Activated naive CD8-positive, alpha-beta T cell treated with anti-CD3 and anti-CD28 coated beads, Interleukin-2, amount 10 ng/mL, durations not matched to agents 7 days and 5 days (primary cell): ENCODE results near the gene MFAP4. TPM values are rescaled to one million over a fixed set of nuclear protein-coding genes. Genes with fewer than 3 reads are reported as not detected.

Experiments
- ATAC-seq: fragments of 150-1000 bp; cut with Tn5 transposase; one replicate; pipeline ENCODE4 v1.10.0; 2021; ENCODE audit warnings: low read depth, moderate library complexity
- POLR2A ChIA-PET: fragments of 350-600 bp; sonication (Branson Sonifier 250); formaldehyde crosslinking; loops from one replicate; lab custom pipeline; 2021; ENCODE audit warnings: antibody characterized with exemption; lab: Charles Lee
- DNase-seq: peaks from one replicate; pipeline ENCODE4 v3.0.0; 2021
- H3K27ac Mint-ChIP-seq: one replicate; pipeline ENCODE4 v1.8.0; 2022; ENCODE audit warnings: mild to moderate bottlenecking, mixed read lengths
- H3K27me3 Mint-ChIP-seq: one replicate; pipeline ENCODE4 v1.8.0; 2022; ENCODE audit warnings: mild to moderate bottlenecking, moderate library complexity, mixed read lengths
- H3K36me3 Mint-ChIP-seq: one replicate; pipeline ENCODE4 v1.8.0; 2021; ENCODE audit warnings: mild to moderate bottlenecking, mixed read lengths
- H3K4me1 Mint-ChIP-seq: one replicate; pipeline ENCODE4 v1.8.0; 2021; ENCODE audit warnings: mixed read lengths
- H3K4me3 Mint-ChIP-seq: one replicate; pipeline ENCODE4 v1.8.0; 2022; ENCODE audit warnings: mild to moderate bottlenecking, moderate library complexity, mixed read lengths
- H3K9me3 Mint-ChIP-seq: one replicate; pipeline ENCODE4 v1.8.0; 2021; ENCODE audit warnings: mixed read lengths
- total RNA-seq, 2 experiments: library from RNA; stranded (reverse); gene quantifications; one replicate each; pipeline ENCODE4 v1.2.3, GENCODE V29; 2021

Gene MFAP4
- not detected for total RNA-seq

DNA sequence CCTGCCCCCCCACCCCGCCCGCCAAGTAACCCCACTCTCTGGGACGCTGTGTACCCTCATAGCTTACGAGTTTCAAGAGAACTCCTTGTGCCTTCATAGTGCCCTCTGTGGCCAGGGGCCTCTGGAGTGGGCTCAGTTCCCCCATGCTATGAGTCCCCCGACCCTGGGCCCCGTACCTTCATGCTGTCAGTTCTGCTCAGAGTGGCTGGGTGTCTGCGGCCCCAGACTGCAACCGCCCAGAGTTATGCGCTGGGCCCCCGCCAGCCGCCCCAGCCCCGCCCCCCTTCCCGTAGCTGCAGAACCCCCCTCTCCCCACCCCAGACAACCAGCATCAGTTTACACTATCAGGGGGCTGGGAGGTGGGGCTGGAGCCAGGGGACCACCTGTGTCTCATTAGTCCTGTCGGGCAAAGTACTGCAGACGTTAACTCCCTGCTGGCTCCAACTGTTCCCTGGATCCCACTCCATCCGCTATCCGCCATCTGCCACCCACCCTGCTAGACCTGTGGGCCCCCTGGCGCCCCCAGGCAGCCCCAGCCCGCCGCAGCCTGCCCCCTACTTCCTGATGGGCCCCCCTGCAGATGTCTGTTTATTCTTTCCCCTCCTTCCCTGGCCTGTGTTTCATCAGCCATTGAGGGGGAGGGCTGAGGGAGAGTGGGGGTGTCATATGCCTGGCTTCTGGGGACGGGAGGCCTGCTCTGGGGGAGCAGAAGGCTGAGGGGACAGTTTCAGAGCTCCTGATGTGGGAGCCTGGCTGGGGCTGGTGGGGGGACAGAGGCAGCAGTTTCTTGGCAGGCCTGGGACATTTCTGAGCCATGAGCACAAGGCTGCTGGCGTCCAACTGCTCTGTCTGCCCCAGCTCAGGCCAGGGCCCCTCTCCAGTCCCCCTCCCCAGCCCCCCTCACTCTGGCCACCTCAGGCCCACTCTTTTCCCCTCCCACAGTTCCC, at the start of gene MFAP4:
Gene MFAP4 (minus strand): TSS at position 217 of the 947 bp plus-strand sequence. CDS start 35 bp downstream, at position 182.
- DNase-seq: no peak
- Mint-ChIP-seq H3K4me3 (peak within 1 kb of the TSS; percentile 5), H3K4me1 (peaks cover 7% of the 10 kb centered on the region), H3K27me3 (peaks cover 13% of the 10 kb centered on the region), H3K9me3 (no peaks in the 10 kb centered on the region), H3K36me3 (peaks cover 8% of the 10 kb centered on the region), H3K27ac (no peak within 1 kb of the TSS)
- no peak for ATAC-seq
- POLR2A ChIA-PET: no interaction called here

- Mint-ChIP-seq H3K4me3 (no peak overlapping the region), H3K9me3 (no peaks in the 10 kb centered on the region), H3K27me3 (peaks cover 21% of the 10 kb centered on the region), H3K36me3 (no peaks in the 10 kb centered on the region), H3K27ac (no peak overlapping the region), H3K4me1 (no peaks in the 10 kb centered on the region)
- DNase-seq (no peak), ATAC-seq (no peak)
- POLR2A ChIA-PET: no interaction called here
Measured at GRCh38 chr17:19433727-19434340, 46.8 kb upstream of the MFAP4 start.

- Mint-ChIP-seq H3K27me3 (peaks cover 17% of the 10 kb centered on the region), H3K4me3 (no peak overlapping the region), H3K27ac (no peak overlapping the region), H3K36me3 (no peaks in the 10 kb centered on the region), H3K9me3 (no peaks in the 10 kb centered on the region), H3K4me1 (no peaks in the 10 kb centered on the region)
- ATAC-seq: no peak
- POLR2A ChIA-PET: no interaction called here
- DNase-seq: no peak
Measured at GRCh38 chr17:19433255-19433654, 46.3 kb upstream of the MFAP4 start.

DNA sequence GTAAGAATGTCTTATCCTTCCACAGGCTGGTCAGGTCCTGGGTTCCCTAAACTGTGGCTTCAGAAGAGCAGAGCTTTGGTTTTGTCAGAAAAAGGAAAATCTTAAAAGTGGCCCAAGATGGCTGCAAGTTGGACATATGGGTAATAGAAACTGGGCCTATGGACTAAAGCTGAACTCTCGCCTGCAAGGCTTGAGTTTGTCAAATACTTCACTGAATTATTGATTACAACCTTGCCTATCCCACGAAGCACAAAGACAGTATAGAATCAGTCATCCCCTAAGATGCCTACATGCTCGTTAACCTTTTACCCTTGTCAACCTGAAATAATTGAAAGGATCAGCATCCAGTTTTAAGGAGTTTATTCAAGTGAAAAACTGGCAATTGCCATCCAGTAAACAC, 44.7 kb upstream of the MFAP4 start:
- POLR2A ChIA-PET: no interaction called here
- Mint-ChIP-seq H3K27me3 (peaks cover 16% of the 10 kb centered on the region), H3K4me1 (no peaks in the 10 kb centered on the region), H3K9me3 (no peaks in the 10 kb centered on the region), H3K36me3 (no peaks in the 10 kb centered on the region), H3K27ac (no peak overlapping the region), H3K4me3 (no peak overlapping the region)
- ATAC-seq (no peak), DNase-seq (no peak)

GRCh38 chr17:19426631-19427030, 39.6 kb upstream of the MFAP4 start:
- POLR2A ChIA-PET: no interaction called here
- no peaks in the 10 kb centered on the region for H3K9me3 Mint-ChIP-seq
- H3K27ac Mint-ChIP-seq: no peak overlapping the region
- H3K36me3 Mint-ChIP-seq: peaks cover 1% of the 10 kb centered on the region
- peaks cover 17% of the 10 kb centered on the region for H3K27me3 Mint-ChIP-seq
- DNase-seq (no peak), ATAC-seq (no peak)
- H3K4me3 Mint-ChIP-seq: no peak overlapping the region
- H3K4me1 Mint-ChIP-seq: no peaks in the 10 kb centered on the region

DNA sequence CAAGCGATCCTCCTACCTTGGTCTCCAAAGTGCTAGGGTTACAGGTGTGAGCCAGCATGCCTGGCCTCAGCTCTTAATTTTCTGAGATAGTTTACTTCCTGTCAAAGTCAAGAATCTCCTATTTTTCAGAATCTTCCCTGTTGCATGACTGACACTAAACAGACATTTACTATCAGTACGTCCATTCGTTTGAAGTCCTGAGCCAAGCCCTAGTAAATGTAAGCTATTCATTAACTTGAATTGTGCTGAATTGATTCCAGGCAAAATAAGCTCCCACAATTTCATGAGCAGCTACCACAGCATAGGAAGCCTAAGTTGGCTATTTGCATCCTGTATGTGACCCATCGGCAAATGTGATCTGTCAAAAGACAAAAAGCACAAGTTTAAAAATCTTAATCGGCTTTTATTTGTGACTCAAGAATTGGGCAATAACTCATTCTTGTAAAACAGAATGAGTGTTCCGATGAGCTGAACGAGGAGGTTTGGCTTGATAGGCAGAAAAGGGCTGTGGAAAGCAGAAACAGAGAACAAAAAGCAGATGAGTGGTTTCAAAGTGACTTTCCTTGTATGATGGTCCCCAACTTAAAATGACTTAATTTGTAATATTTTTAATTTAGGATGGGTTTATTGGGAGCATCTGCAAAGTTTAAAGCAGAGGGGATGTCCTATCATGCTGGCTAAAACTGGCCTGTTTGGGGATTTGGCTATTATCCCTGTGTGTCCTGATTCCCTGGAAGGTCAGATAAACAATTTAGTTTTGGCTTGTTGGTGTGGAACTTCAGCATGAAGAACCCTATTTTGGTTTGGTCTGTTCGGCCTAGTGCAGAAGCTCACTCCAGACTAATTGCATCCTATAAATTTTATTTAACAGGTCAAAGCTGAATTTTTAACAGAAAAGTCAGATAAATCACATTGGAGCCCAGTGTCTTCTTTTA, 38.2 kb upstream of the MFAP4 start:
- DNase-seq (no peak), ATAC-seq (no peak)
- H3K36me3 Mint-ChIP-seq: peaks cover 1% of the 10 kb centered on the region
- POLR2A ChIA-PET: no interaction called here
- no peaks in the 10 kb centered on the region for H3K4me1 Mint-ChIP-seq
- no peak overlapping the region for H3K27ac Mint-ChIP-seq
- no peaks in the 10 kb centered on the region for H3K9me3 Mint-ChIP-seq
- H3K4me3 Mint-ChIP-seq: no peak overlapping the region
- peaks cover 13% of the 10 kb centered on the region for H3K27me3 Mint-ChIP-seq

GRCh38 chr17:19421926-19422325, 34.9 kb upstream of the MFAP4 start:
- no peak for ATAC-seq
- Mint-ChIP-seq H3K27me3 (peaks cover 11% of the 10 kb centered on the region), H3K36me3 (peaks cover 1% of the 10 kb centered on the region), H3K27ac (no peak overlapping the region), H3K9me3 (no peaks in the 10 kb centered on the region), H3K4me3 (no peak overlapping the region), H3K4me1 (peaks cover 3% of the 10 kb centered on the region)
- POLR2A ChIA-PET: no interaction called here
- no peak for DNase-seq

GRCh38 chr17:19421219-19421618, 34.2 kb upstream of the MFAP4 start:
- Mint-ChIP-seq H3K27ac (no peak overlapping the region), H3K4me3 (no peak overlapping the region), H3K4me1 (peaks cover 3% of the 10 kb centered on the region), H3K27me3 (peaks cover 12% of the 10 kb centered on the region), H3K9me3 (no peaks in the 10 kb centered on the region), H3K36me3 (peaks cover 1% of the 10 kb centered on the region)
- POLR2A ChIA-PET: no interaction called here
- ATAC-seq (no peak), DNase-seq (no peak)

- ATAC-seq (no peak), DNase-seq (no peak)
- H3K4me3 Mint-ChIP-seq: no peak overlapping the region
- H3K27me3 Mint-ChIP-seq: peaks cover 9% of the 10 kb centered on the region
- no peaks in the 10 kb centered on the region for H3K36me3 Mint-ChIP-seq
- H3K4me1 Mint-ChIP-seq: peaks cover 3% of the 10 kb centered on the region
- POLR2A ChIA-PET: no interaction called here
- H3K27ac Mint-ChIP-seq: no peak overlapping the region
- H3K9me3 Mint-ChIP-seq: no peaks in the 10 kb centered on the region
Measured at GRCh38 chr17:19418251-19418992, 31.4 kb upstream of the MFAP4 start.

GRCh38 chr17:19417611-19418010, 30.6 kb upstream of the MFAP4 start:
- H3K4me1 Mint-ChIP-seq: peaks cover 3% of the 10 kb centered on the region
- H3K27me3 Mint-ChIP-seq: peaks cover 9% of the 10 kb centered on the region
- no peaks in the 10 kb centered on the region for H3K36me3 Mint-ChIP-seq
- DNase-seq (no peak), ATAC-seq (no peak)
- no peak overlapping the region for H3K4me3 Mint-ChIP-seq
- no peak overlapping the region for H3K27ac Mint-ChIP-seq
- H3K9me3 Mint-ChIP-seq: no peaks in the 10 kb centered on the region
- POLR2A ChIA-PET: no interaction called here

GRCh38 chr17:19415806-19416775, 29.1 kb upstream of the MFAP4 start:
- Mint-ChIP-seq H3K27ac (no peak overlapping the region), H3K4me3 (no peak overlapping the region), H3K4me1 (peaks cover 3% of the 10 kb centered on the region), H3K27me3 (peaks cover 6% of the 10 kb centered on the region), H3K36me3 (no peaks in the 10 kb centered on the region), H3K9me3 (no peaks in the 10 kb centered on the region)
- ATAC-seq (no peak), DNase-seq (no peak)
- POLR2A ChIA-PET: no interaction called here

- Mint-ChIP-seq H3K4me1 (peaks cover 3% of the 10 kb centered on the region), H3K27ac (no peak overlapping the region), H3K4me3 (no peak overlapping the region), H3K27me3 (peaks cover 5% of the 10 kb centered on the region), H3K9me3 (no peaks in the 10 kb centered on the region), H3K36me3 (no peaks in the 10 kb centered on the region)
- DNase-seq (no peak), ATAC-seq (no peak)
- POLR2A ChIA-PET: no interaction called here
Measured at GRCh38 chr17:19415311-19415710, 28.3 kb upstream of the MFAP4 start.
